ENCODE data around the gene GPC6.

GPC6 gene

DNA sequence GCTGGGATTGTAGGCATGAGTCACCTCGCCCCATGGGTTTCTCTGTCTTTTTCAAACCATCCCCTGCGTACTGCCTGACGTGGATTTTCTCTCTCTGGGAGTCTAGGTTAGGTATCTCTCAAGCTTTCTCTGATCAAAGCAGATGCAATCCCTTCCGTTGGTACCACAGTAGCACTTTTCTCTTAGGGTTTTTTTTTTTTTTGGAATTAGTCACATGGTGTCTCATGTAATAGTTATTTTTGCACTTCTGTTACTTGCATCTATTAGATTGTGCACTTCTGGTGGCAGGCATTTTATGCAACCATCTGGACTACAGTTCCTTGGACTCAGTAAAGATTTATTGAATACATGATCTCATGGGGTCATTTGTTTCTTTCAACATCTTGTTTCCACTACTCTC is 72.1 kb downstream of the GPC6 start:
- POLR2A ChIA-PET = no interaction called here
- no peak for DNase-seq (ENCODE audit: low read depth, low spot score)
- CTCF ChIA-PET = no interaction called here
- no peak overlapping the region for H3K4me3 ChIP-seq (ENCODE audit: low read depth, low read length)
- TF ChIP-seq CTCF (IDR thresholded peaks at IDR 0.05; ENCODE audit: insufficient read depth, low read length, missing control alignments) = no peak

DNA sequence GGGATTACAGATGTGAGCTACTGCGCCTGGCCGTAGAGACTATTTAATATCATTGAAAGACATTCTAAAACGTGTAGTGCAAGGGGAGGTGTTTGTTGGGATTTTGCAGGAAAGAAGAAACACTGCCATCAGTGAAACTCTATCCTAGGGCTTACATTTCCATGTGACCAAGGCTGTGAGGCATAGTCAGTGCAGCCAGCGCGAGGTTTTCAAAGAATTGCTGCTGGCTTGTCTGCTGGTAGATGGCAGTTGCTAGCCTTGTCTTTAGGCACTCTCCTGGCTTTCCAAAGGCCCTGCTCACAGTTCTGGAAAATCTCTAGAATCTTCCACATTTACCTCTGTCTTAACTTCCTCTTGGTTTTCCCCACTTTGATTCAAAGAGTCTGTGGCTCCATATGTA is 77.5 kb downstream of the GPC6 start:
- CTCF ChIA-PET = no interaction called here
- TF ChIP-seq CTCF (IDR thresholded peaks at IDR 0.05; ENCODE audit: insufficient read depth, low read length, missing control alignments) = no peak
- POLR2A ChIA-PET = no interaction called here
- H3K4me3 ChIP-seq (ENCODE audit: low read depth, low read length) = no peak overlapping the region
- no peak for DNase-seq (ENCODE audit: low read depth, low spot score)

- no peak for TF ChIP-seq CTCF (IDR thresholded peaks at IDR 0.05; ENCODE audit: insufficient read depth, low read length, missing control alignments)
- CTCF ChIA-PET = no interaction called here
- H3K4me3 ChIP-seq (ENCODE audit: low read depth, low read length) = no peak overlapping the region
- POLR2A ChIA-PET = no interaction called here
- no peak for DNase-seq (ENCODE audit: low read depth, low spot score)
These were observed 78.4 kb downstream of the GPC6 start for GRCh38 chr13:93304868-93305613.

GRCh38 chr13:93305886-93306285 is 79.3 kb downstream of the GPC6 start:
- ChIA-PET CTCF (no interaction called here), POLR2A (no interaction called here)
- TF ChIP-seq CTCF (IDR thresholded peaks at IDR 0.05; ENCODE audit: insufficient read depth, low read length, missing control alignments) = no peak

DNA sequence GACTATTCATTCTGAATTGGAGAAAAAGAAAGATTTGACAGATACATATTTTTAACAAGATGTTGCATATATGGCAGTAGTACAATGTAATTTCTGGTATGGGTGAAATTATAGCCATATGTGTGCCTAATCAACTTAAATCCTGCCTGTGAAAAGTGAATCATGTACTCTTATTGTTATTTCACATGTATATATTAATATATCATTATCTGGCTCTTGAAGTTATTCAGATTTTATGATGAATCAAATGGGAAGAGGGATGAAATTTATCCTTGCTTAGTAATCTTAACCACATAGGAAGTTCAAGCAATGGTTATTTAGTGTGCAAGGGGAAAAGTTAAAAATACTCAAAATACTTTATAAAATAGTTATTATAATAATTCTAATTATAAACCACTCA is 80.5 kb downstream of the GPC6 start:
- CTCF ChIA-PET = interaction anchor here (0.9 kb wide), 1 partner anchor 10 kb away, joined by 3 read pairs; no protein-coding TSS in a partner anchor
- TF ChIP-seq CTCF (IDR thresholded peaks at IDR 0.05; ENCODE audit: insufficient read depth, low read length, missing control alignments) = no peak
- H3K4me3 ChIP-seq (ENCODE audit: low read depth, low read length) = no peak overlapping the region
- DNase-seq (ENCODE audit: low read depth, low spot score) = no peak
- POLR2A ChIA-PET = no interaction called here

More at GRCh38 chr13:93305886-93306285, 79.3 kb downstream of the GPC6 start:
- DNase-seq (ENCODE audit: low read depth, low spot score) = no peak
- no peak overlapping the region for H3K4me3 ChIP-seq (ENCODE audit: low read depth, low read length)

GRCh38 chr13:93307651-93308050 is 81.0 kb downstream of the GPC6 start:
- ChIA-PET CTCF (no interaction called here), POLR2A (no interaction called here)
- no peak for DNase-seq (ENCODE audit: low read depth, low spot score)
- no peak overlapping the region for H3K4me3 ChIP-seq (ENCODE audit: low read depth, low read length)
- no peak for TF ChIP-seq CTCF (IDR thresholded peaks at IDR 0.05; ENCODE audit: insufficient read depth, low read length, missing control alignments)

Data from AG04449 (cell line).